Mesenchymal stem cell (in vitro differentiated cells and primary cell): ENCODE data around the gene ZNF613.
A peak's percentile ranks its signal among the peaks of the same experiment; 100 is the strongest.
"Not testable (repeated sequence)": the region's sequence is repeated elsewhere in the genome, so short reads cannot be mapped to it uniquely, and the experiment has no call there.

Source experiments
- DNase-seq: peaks from one replicate; pipeline ENCODE4 v3.0.0-alpha.2; 2013
- H2AFZ ChIP-seq: one replicate; pipeline ENCODE4 v1.6.1; 2013; ENCODE audit warnings: low read depth, mild to moderate bottlenecking, control low read depth, inconsistent platforms, low read length, moderate library complexity
- H2AK5ac ChIP-seq: 2 replicates; pipeline ENCODE4 v1.6.1; 2013; ENCODE audit warnings: low read length, moderate library complexity, mild to moderate bottlenecking, inconsistent platforms; ENCODE audit not compliant: severe bottlenecking
- H2BK120ac ChIP-seq: one replicate; pipeline ENCODE4 v1.6.1; 2013; ENCODE audit warnings: low read depth, mild to moderate bottlenecking, inconsistent platforms, low read length, moderate library complexity
- H2BK12ac ChIP-seq, 2 experiments: one replicate each; pipeline ENCODE4 v1.6.1; 2013; ENCODE audit warnings: inconsistent platforms in 2 of 2, low read length in 2 of 2, mild to moderate bottlenecking in 2 of 2, moderate library complexity in 2 of 2, control low read depth in 1 of 2
- H2BK15ac ChIP-seq: one replicate; pipeline ENCODE4 v1.6.1; 2013; ENCODE audit warnings: mild to moderate bottlenecking, low read depth, inconsistent platforms; ENCODE audit not compliant: poor library complexity, severe bottlenecking
- H2BK5ac ChIP-seq: 2 replicates; pipeline ENCODE4 v1.6.1; 2013; ENCODE audit warnings: low read depth, mild to moderate bottlenecking, low read length, control low read depth, inconsistent platforms; ENCODE audit not compliant: poor library complexity, severe bottlenecking
- H3K14ac ChIP-seq, 2 experiments: one replicate each; pipeline ENCODE4 v1.6.1; 2013; ENCODE audit warnings: inconsistent platforms in 2 of 2, low read length in 2 of 2, control low read depth in 1 of 2, mild to moderate bottlenecking in 1 of 2, moderate library complexity in 1 of 2
- H3K18ac ChIP-seq, 2 experiments: one replicate each; pipeline ENCODE4 v1.6.1; 2013; ENCODE audit warnings: inconsistent platforms in 2 of 2, low read length in 2 of 2, control low read depth in 1 of 2, low read depth in 1 of 2, mild to moderate bottlenecking in 1 of 2
- H3K23ac ChIP-seq, 2 experiments: one replicate each; pipeline ENCODE4 v1.6.1; 2013; ENCODE audit warnings: inconsistent platforms in 2 of 2, low read length in 2 of 2, mild to moderate bottlenecking in 2 of 2, moderate library complexity in 2 of 2, control low read depth in 1 of 2
- H3K27ac ChIP-seq: 2 replicates; pipeline ENCODE4 v1.5.1; 2013; ENCODE audit warnings: mild to moderate bottlenecking, moderate library complexity, low read length, control low read depth, inconsistent platforms; ENCODE audit not compliant: poor library complexity, severe bottlenecking
- H3K27me3 ChIP-seq, 2 experiments: 2 replicates each; pipeline versions ENCODE4 v1.6.1 to v1.7.0; 2013; ENCODE audit warnings: low read length in 2 of 2, mild to moderate bottlenecking in 2 of 2, moderate library complexity in 2 of 2, control low read depth in 1 of 2, inconsistent platforms in 1 of 2; ENCODE audit not compliant: control insufficient read depth in 1 of 2, insufficient read depth in 1 of 2
- H3K36me3 ChIP-seq, 2 experiments: 2 replicates each; pipeline versions ENCODE4 v1.6.1 to v1.7.0; 2013; ENCODE audit warnings: low read length in 2 of 2, control low read depth in 1 of 2, inconsistent platforms in 1 of 2, low read depth in 1 of 2, mild to moderate bottlenecking in 1 of 2; ENCODE audit not compliant: insufficient read depth in 2 of 2, control insufficient read depth in 1 of 2
- H3K4ac ChIP-seq, 2 experiments: one replicate each; pipeline ENCODE4 v1.6.1; 2013; ENCODE audit warnings: inconsistent platforms in 2 of 2, low read length in 2 of 2, mild to moderate bottlenecking in 2 of 2, moderate library complexity in 2 of 2, control low read depth in 1 of 2, low read depth in 1 of 2
- H3K4me1 ChIP-seq: 2 replicates; pipeline ENCODE4 v1.6.1; 2013; ENCODE audit warnings: low read depth, low read length, control low read depth; ENCODE audit not compliant: control insufficient read depth, insufficient read depth
- H3K4me2 ChIP-seq: 2 replicates; pipeline ENCODE4 v1.6.1; 2013; ENCODE audit warnings: low read length, mild to moderate bottlenecking, inconsistent platforms; ENCODE audit not compliant: poor library complexity, severe bottlenecking
- H3K4me3 ChIP-seq, 2 experiments: 2 replicates each; pipeline versions ENCODE4 v1.5.1 to v1.7.0; 2013; ENCODE audit warnings: low read length in 2 of 2, mild to moderate bottlenecking in 2 of 2, control low read depth in 1 of 2, low read depth in 1 of 2; ENCODE audit not compliant: insufficient read depth in 1 of 2
- H3K79me1 ChIP-seq: replicated peaks from 2 replicates; pipeline ENCODE4 v1.6.1; 2013; ENCODE audit warnings: mild to moderate bottlenecking, control low read depth, low read length, inconsistent platforms; ENCODE audit not compliant: poor library complexity, severe bottlenecking
- H3K9ac ChIP-seq: 2 replicates; pipeline ENCODE4 v1.7.0; 2013; ENCODE audit warnings: mild to moderate bottlenecking, low read length, moderate library complexity
- H3K9me3 ChIP-seq: 2 replicates; pipeline ENCODE4 v1.7.0; 2013; ENCODE audit warnings: mild to moderate bottlenecking, low read length; ENCODE audit not compliant: control insufficient read depth
- H4K8ac ChIP-seq: one replicate; pipeline ENCODE4 v1.6.1; 2013; ENCODE audit warnings: inconsistent platforms, mild to moderate bottlenecking, low read length, moderate library complexity
- H4K91ac ChIP-seq: one replicate; pipeline ENCODE4 v1.6.1; 2013; ENCODE audit warnings: mild to moderate bottlenecking, low read length, inconsistent platforms
- WGBS: methylation state at CpG from one replicate; pipeline ENCODE4 v1.1.7; 2013; ENCODE audit warnings: mixed read lengths; 5-methylcytosine and 5-hydroxymethylcytosine counted together

The ZNF613 gene

DNA sequence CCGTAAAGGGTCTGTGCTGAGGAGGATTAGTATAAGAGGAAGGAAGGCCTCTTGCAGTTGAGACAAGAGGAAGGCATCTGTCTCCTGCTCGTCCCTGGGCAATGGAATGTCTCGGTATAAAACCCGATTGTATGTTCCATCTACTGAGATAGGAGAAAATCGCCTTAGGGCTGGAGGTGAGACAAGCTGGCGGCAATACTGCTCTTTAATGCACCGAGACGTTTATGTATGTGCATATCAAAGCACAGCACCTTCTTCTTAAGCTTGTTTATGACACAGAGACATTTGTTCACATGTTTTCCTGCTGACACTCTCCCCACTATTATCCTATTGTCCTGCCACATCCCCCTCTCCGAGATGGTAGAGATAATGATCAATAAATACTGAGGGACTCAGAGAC, 21.2 kb upstream of the ZNF613 start:
- H2AFZ ChIP-seq, H3K27me3 ChIP-seq, H3K9ac ChIP-seq, H2AK5ac ChIP-seq, H4K8ac ChIP-seq, H3K4me1 ChIP-seq, H3K4me3 ChIP-seq, H2BK15ac ChIP-seq, H3K27ac ChIP-seq, H3K14ac ChIP-seq, H2BK120ac ChIP-seq, H3K36me3 ChIP-seq, DNase-seq, H4K91ac ChIP-seq, H2BK12ac ChIP-seq, H3K23ac ChIP-seq, H2BK5ac ChIP-seq, H3K4ac ChIP-seq, H3K18ac ChIP-seq, H3K4me2 ChIP-seq: not testable (repeated sequence)
- 45% methylated on average over 9 of the region's 9 CpGs for WGBS
- Histone ChIP-seq H3K9me3 (peaks cover 18% of the 10 kb centered on the region), H3K79me1 (peaks cover 13% of the 10 kb centered on the region)

DNA sequence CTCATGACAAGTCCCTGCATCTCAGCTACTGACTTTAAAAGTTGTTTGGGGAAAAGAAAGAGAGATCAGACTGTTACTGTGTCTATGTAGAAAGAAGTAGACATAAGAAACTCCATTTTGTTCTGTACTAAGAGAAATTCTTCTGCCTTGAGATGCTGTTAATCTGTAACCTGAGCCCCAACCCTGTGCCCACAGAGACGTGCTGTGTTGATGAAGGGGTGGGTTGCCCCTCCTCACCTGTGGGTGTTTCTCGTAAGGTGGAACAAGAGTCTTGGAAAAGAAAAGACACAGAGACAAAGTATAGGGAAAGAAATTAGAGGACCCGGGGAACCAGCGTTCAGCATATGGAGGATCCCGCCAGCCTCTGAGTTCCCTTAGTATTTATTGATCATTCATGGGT, 19.3 kb upstream of the ZNF613 start:
- H3K4me2 ChIP-seq, H3K36me3 ChIP-seq, DNase-seq, H2BK15ac ChIP-seq, H2BK5ac ChIP-seq, H2BK12ac ChIP-seq, H3K27me3 ChIP-seq, H3K79me1 ChIP-seq, H3K18ac ChIP-seq, H3K23ac ChIP-seq, H2AK5ac ChIP-seq, H3K4me3 ChIP-seq, H3K14ac ChIP-seq, H4K8ac ChIP-seq, H4K91ac ChIP-seq, H3K4ac ChIP-seq, H2AFZ ChIP-seq, H3K27ac ChIP-seq, H2BK120ac ChIP-seq, H3K9ac ChIP-seq, H3K4me1 ChIP-seq: not testable (repeated sequence)
- WGBS: 68% methylated on average over 5 of the region's 5 CpGs
- H3K9me3 ChIP-seq: peaks cover 31% of the 10 kb centered on the region

DNA sequence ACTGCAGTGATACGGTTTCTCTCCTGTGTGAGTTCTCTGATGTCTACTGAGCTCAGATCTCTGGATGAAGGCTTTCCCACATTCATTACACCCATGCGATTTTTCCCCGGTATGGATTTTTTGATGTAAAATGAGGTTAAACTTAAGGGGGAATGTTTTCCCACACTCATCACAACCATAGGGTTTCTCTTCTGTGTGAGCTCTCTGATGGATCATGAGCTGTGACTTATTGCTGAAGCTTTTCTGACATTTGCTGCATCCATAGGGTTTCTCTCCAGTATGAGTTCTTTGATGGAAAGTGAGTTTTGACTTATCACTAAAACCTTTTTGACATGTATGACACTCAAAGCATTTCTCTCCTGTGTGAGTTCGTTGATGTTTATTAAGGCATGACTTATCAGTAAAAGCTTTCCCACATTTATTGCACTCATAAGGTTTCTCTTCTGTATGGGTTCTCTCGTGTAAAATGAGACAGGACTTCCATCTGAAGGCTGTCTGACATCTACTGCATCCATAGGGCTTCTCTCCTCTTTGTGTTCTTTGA, 11.9 kb upstream of the ZNF613 start:
- Histone ChIP-seq H3K4me1 (no peaks in the 10 kb centered on the region), H3K14ac (no peak overlapping the region), H3K4me2 (no peak overlapping the region), H3K9me3 (peaks cover 93% of the 10 kb centered on the region), H3K4me3 (peak overlapping the region in 1 of 2 experiments; percentile 42), H3K27ac (no peak overlapping the region), H2BK12ac (no peak overlapping the region), H3K36me3 (no peaks in the 10 kb centered on the region), H3K27me3 (no peaks in the 10 kb centered on the region), H2BK120ac (no peak overlapping the region), H3K9ac (no peak overlapping the region), H3K4ac (no peak overlapping the region), H4K8ac (no peak overlapping the region), H3K23ac (no peak overlapping the region), H4K91ac (no peak overlapping the region), H2AFZ (no peak overlapping the region), H3K18ac (no peak overlapping the region), H2AK5ac (no peak overlapping the region), H2BK15ac (no peak overlapping the region), H3K79me1 (no peaks in the 10 kb centered on the region), H2BK5ac (no peak overlapping the region)
- no peak for DNase-seq
- 63% methylated on average over 3 of the region's 5 CpGs for WGBS

DNA sequence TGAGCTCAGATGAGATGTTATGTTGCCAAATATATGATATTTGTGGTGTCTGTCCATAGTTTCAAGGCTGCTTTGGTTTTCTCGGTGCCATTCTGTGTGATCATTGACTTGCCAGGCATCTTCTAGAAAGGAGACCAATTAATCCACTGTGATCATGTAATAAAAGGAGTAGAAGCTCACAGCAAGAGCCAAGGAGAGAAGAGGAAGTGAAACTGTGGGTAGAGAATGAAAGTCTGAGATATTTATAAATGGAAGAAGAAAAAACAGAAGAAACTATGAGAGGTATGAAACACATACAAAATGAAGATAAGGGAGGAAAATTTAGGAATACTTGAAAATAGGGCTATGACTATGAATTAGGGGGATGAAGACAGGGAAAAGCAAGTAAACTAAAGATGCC, 11.1 kb upstream of the ZNF613 start:
- H3K4ac ChIP-seq: no peak overlapping the region
- H3K4me1 ChIP-seq: no peaks in the 10 kb centered on the region
- no peaks in the 10 kb centered on the region for H3K27me3 ChIP-seq
- no peak overlapping the region for H3K18ac ChIP-seq
- 85% methylated on average over 1 of the region's 1 CpG for WGBS
- no peak overlapping the region for H3K9ac ChIP-seq
- DNase-seq: no peak
- no peak overlapping the region for H2BK15ac ChIP-seq
- H3K4me3 ChIP-seq: no peak overlapping the region
- no peaks in the 10 kb centered on the region for H3K36me3 ChIP-seq
- peaks cover 96% of the 10 kb centered on the region for H3K9me3 ChIP-seq
- H2BK120ac ChIP-seq: no peak overlapping the region
- no peak overlapping the region for H2BK5ac ChIP-seq
- H3K4me2 ChIP-seq: no peak overlapping the region
- H2AFZ ChIP-seq: no peak overlapping the region
- H2BK12ac ChIP-seq: no peak overlapping the region
- H2AK5ac ChIP-seq: no peak overlapping the region
- H3K79me1 ChIP-seq: no peaks in the 10 kb centered on the region
- H4K8ac ChIP-seq: no peak overlapping the region
- no peak overlapping the region for H3K23ac ChIP-seq
- H3K14ac ChIP-seq: no peak overlapping the region
- H4K91ac ChIP-seq: no peak overlapping the region
- no peak overlapping the region for H3K27ac ChIP-seq
